SJSA1 (cell line): Measurements from ENCODE around the gene TULP4. TPM values are rescaled to one million over a fixed set of nuclear protein-coding genes. Genes with fewer than 3 reads are reported as not detected.
"Not testable (repeated sequence)": the region's sequence is repeated elsewhere in the genome, so short reads cannot be mapped to it uniquely, and the experiment has no call there.

Source experiments
- DNase-seq, 2 experiments: peaks; one replicate each; pipeline ENCODE4 v3.0.0-alpha.2; 2015 to 2020; ENCODE audit warnings: low spot score in 2 of 2, low read depth in 1 of 2
- H3K27ac ChIP-seq: fragments of 250-450 bp; sonication (Bioruptor Pico); 2 replicates; pipeline ENCODE4 v1.5.1; 2020; ENCODE audit warnings: mild to moderate bottlenecking, moderate library complexity
- H3K27me3 ChIP-seq: fragments of 250-450 bp; sonication (Bioruptor Pico); replicated peaks from 2 replicates; pipeline ENCODE4 v1.5.1; 2020; ENCODE audit warnings: mild to moderate bottlenecking, moderate library complexity
- H3K36me3 ChIP-seq: fragments of 250-450 bp; sonication (Bioruptor Pico); 2 replicates; pipeline ENCODE4 v1.5.1; 2020; ENCODE audit warnings: mild to moderate bottlenecking
- H3K4me1 ChIP-seq: fragments of 250-450 bp; sonication (Bioruptor Pico); replicated peaks from 2 replicates; pipeline ENCODE4 v1.6.1; 2021; ENCODE audit warnings: mild to moderate bottlenecking
- H3K4me3 ChIP-seq: fragments of 250-450 bp; sonication (Bioruptor Pico); 2 replicates; pipeline ENCODE4 v1.5.1; 2020; ENCODE audit warnings: mild to moderate bottlenecking
- H3K9me3 ChIP-seq: fragments of 250-450 bp; sonication (Bioruptor Pico); replicated peaks from 2 replicates; pipeline ENCODE4 v1.5.1; 2020; ENCODE audit warnings: mild to moderate bottlenecking
- total RNA-seq: library from RNA; depleted of rRNA; stranded (reverse); fragments of >200 nt; shearing (Covaris generic); gene quantifications from 2 replicates; pipeline ENCODE4 v1.2.3, GENCODE V29; 2014

The TULP4 gene
- total RNA-seq, 1 experiment from 2014 or later = 70.1 TPM

DNA sequence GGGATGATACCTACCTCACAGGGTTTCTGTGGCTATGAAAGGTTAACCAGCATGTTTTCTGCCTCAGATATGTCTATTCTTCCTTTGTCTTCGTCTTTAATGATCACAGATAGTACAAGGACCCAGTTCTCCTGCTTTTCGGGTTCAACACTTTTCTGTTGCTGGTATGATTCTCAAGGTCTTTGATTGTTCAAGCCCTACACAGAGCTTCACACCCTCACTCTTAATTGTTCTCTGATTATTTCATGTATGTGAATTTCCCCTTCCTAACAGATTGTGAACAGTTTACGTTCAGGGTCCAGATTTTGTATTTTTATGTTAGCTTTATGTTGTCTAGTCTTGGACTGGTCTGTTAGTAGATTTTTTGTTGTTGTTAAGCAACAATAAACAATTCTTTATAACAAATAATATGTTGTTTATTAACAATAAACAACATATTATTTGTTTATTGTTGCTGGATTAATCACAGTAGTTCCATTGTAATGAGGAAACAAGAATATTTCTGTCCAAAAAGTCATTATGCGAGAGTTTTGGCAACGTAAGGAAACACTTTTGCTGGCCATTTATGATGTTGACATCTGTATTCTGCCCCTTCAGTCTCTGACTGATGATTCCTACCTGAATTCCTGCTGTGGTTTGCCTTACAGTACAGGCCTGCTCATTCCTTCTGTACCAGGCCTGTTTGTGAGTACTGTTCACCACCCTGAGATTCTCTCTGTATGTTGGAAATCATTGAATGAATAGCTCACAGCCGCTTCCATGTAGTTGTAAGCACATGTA, 27.2 kb upstream of the TULP4 start:
- DNase-seq = no peak
- Histone ChIP-seq H3K27me3 (no peaks in the 10 kb centered on the region), H3K4me3 (no peak overlapping the region), H3K9me3 (no peaks in the 10 kb centered on the region), H3K27ac (peak overlapping the region; percentile 30; the same call in 1 of the 2 replicates), H3K36me3 (no peaks in the 10 kb centered on the region), H3K4me1 (peaks cover 26% of the 10 kb centered on the region)

- no peaks in the 10 kb centered on the region for H3K27me3 ChIP-seq
- H3K36me3 ChIP-seq = no peaks in the 10 kb centered on the region
- H3K9me3 ChIP-seq = no peaks in the 10 kb centered on the region
- H3K27ac ChIP-seq = no peak overlapping the region
- peaks cover 26% of the 10 kb centered on the region for H3K4me1 ChIP-seq
- H3K4me3 ChIP-seq = no peak overlapping the region
- DNase-seq = no peak
Measured at GRCh38 chr6:158285656-158286021, 26.6 kb upstream of the TULP4 start.

- Histone ChIP-seq H3K4me3 (no peak overlapping the region), H3K27ac (no peak overlapping the region), H3K9me3 (no peaks in the 10 kb centered on the region), H3K4me1 (peaks cover 26% of the 10 kb centered on the region), H3K36me3 (no peaks in the 10 kb centered on the region), H3K27me3 (no peaks in the 10 kb centered on the region)
- no peak for DNase-seq
Measured at GRCh38 chr6:158286413-158286812, 25.9 kb upstream of the TULP4 start.

GRCh38 chr6:158287047-158287446, 25.2 kb upstream of the TULP4 start:
- DNase-seq = no peak

DNA sequence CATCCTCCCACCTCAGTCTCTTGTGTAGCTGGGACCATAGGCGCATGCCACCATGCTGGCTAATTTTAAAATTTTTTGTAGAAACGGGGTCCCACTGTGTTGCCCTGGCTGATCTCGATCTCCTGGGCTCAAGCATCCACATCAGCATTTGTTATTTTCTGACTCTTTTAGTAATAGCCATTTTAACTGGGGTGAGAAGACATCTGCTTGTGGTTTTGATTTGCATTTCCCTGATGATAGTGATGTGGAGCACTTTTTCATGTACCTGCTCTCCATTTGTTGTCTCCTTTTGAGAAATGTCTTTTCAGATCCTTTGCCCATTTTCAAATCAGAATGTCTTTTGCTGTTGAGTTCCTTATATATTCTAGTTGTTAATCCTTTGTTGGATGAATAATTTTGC, 22.2 kb upstream of the TULP4 start:
- Histone ChIP-seq H3K4me1 (peaks cover 4% of the 10 kb centered on the region), H3K36me3 (no peaks in the 10 kb centered on the region), H3K9me3 (no peaks in the 10 kb centered on the region), H3K27me3 (no peaks in the 10 kb centered on the region), H3K4me3 (no peak overlapping the region), H3K27ac (no peak overlapping the region)
- DNase-seq = no peak

More at GRCh38 chr6:158287047-158287446, 25.2 kb upstream of the TULP4 start:
- Histone ChIP-seq H3K4me1 (peaks cover 26% of the 10 kb centered on the region), H3K4me3 (no peak overlapping the region), H3K9me3 (no peaks in the 10 kb centered on the region), H3K27me3 (no peaks in the 10 kb centered on the region), H3K36me3 (no peaks in the 10 kb centered on the region), H3K27ac (no peak overlapping the region)

- H3K4me1 ChIP-seq = no peaks in the 10 kb centered on the region; the same call in 1 of the 2 replicates
- H3K9me3 ChIP-seq = no peaks in the 10 kb centered on the region
- no peak overlapping the region for H3K4me3 ChIP-seq
- H3K36me3 ChIP-seq = no peaks in the 10 kb centered on the region
- no peak for DNase-seq
- H3K27ac ChIP-seq = no peak overlapping the region
- H3K27me3 ChIP-seq = no peaks in the 10 kb centered on the region
Measured at GRCh38 chr6:158290659-158291058, 21.6 kb upstream of the TULP4 start.

GRCh38 chr6:158292016-158292415, 20.2 kb upstream of the TULP4 start:
- peaks cover 5% of the 10 kb centered on the region for H3K9me3 ChIP-seq
- no peak overlapping the region for H3K27ac ChIP-seq
- peaks cover 10% of the 10 kb centered on the region for H3K36me3 ChIP-seq

DNA sequence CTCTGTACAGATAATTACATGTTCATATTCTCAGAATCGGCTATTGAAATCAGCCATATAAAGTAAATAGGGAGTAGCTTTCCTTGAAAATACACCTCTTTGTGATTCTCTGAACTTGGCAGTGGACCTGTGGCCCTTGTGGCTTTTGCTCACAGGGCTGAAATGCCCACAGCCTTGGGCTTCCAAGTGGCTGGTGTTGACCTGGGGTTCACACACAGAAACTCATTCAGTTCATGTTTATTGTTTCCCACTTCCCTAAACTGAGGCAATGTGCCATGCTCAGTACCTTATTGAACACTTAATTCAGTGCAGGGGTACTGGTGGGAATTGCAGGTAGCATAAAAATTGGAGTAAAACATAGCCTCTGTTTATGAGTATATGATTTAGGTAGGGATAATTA, 19.1 kb upstream of the TULP4 start:
- Histone ChIP-seq H3K27me3 (no peaks in the 10 kb centered on the region), H3K4me1 (no peaks in the 10 kb centered on the region), H3K36me3 (peaks cover 10% of the 10 kb centered on the region), H3K27ac (no peak overlapping the region), H3K4me3 (no peak overlapping the region), H3K9me3 (peaks cover 7% of the 10 kb centered on the region)
- DNase-seq = no peak

More at GRCh38 chr6:158292016-158292415, 20.2 kb upstream of the TULP4 start:
- no peaks in the 10 kb centered on the region for H3K27me3 ChIP-seq
- H3K4me3 ChIP-seq = no peak overlapping the region
- H3K4me1 ChIP-seq = no peaks in the 10 kb centered on the region
- no peak for DNase-seq

GRCh38 chr6:158295976-158296853, 16.1 kb upstream of the TULP4 start:
- H3K9me3 ChIP-seq, H3K4me3 ChIP-seq: not testable (repeated sequence)

GRCh38 chr6:158296854-158297324, 15.4 kb upstream of the TULP4 start:
- not testable (repeated sequence) for H3K9me3 ChIP-seq, H3K27me3 ChIP-seq

More at GRCh38 chr6:158295976-158296853, 16.1 kb upstream of the TULP4 start:
- not testable (repeated sequence) for H3K27me3 ChIP-seq, H3K36me3 ChIP-seq, H3K27ac ChIP-seq, DNase-seq, H3K4me1 ChIP-seq

DNA sequence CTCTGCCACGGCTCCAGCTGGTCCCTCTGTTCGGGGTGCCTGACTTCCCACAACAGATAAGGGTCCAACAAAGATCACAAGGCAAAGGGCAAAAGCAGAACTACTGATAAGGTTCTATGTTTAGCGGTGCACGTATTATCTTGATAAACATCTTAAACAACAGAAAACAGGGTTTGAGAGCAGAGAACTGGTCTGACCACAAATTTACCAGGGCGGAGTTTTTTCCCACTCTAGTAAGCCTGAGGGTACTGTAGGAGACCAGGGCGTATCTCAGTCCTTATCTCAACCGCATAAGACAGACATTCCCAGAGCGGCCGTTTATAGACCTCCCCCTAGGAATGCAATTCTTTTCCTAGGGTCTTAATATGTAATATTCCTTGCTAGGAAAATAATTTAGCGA, 14.6 kb upstream of the TULP4 start:
- not testable (repeated sequence) for H3K4me1 ChIP-seq, H3K27ac ChIP-seq, H3K9me3 ChIP-seq, DNase-seq, H3K36me3 ChIP-seq, H3K4me3 ChIP-seq, H3K27me3 ChIP-seq

More at GRCh38 chr6:158296854-158297324, 15.4 kb upstream of the TULP4 start:
- H3K36me3 ChIP-seq, H3K27ac ChIP-seq, DNase-seq, H3K4me3 ChIP-seq, H3K4me1 ChIP-seq: not testable (repeated sequence)

DNA sequence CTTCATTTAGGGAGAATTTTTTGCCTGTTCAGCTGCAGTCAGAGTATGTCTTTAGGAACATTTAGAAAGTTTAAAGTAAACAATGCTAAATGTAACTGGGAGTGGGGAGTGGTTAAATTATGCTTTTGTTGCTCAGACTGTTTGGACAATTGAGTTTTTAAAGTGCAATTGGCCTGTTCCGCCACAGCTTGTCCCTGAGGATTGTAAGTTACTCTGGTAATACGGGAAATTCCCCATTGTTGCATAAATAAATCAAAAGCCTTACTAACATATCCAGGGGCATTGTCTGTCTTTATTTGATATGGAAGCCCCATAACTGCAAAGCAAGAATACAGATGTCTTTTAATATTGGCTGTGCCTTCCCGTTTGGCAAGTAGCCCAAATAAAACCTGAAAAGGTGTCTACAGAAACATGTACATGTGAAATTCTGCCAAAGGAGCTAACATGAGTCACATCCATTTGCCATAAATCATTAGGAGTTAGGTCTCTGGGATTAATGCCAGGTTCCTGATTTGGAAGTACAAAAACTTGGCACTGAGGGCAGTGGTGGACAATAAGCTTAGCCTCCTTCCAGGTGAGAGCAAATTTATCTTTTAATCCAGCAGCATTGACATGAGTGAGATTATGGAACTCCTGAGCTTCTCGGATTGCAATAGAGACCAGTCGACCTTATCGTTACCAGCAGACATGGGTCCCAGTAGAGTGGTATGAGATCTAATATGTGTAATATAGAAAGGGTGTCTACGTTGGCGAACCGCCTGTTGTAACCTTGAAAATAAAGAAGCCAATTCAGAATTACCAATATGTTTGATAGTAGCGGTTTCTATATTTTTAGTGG, 11.7 kb upstream of the TULP4 start:
- not testable (repeated sequence) for H3K27ac ChIP-seq, H3K4me3 ChIP-seq, H3K4me1 ChIP-seq, H3K27me3 ChIP-seq, H3K9me3 ChIP-seq, H3K36me3 ChIP-seq
- peak in 1 of 2 experiments; percentile 35 for DNase-seq

- DNase-seq, H3K36me3 ChIP-seq, H3K27me3 ChIP-seq, H3K4me1 ChIP-seq, H3K9me3 ChIP-seq, H3K27ac ChIP-seq, H3K4me3 ChIP-seq: not testable (repeated sequence)
Measured at GRCh38 chr6:158301561-158301960, 10.7 kb upstream of the TULP4 start.
